ENCODE measurements around the gene NTHL1.

Gene NTHL1

GRCh38 chr16:2083876-2084780 is 36.5 kb upstream of the NTHL1 start:
- DNase-seq, result no peak

- DNase-seq, result no peak
Measured at GRCh38 chr16:2083409-2083808, 35.8 kb upstream of the NTHL1 start.

- DNase-seq, result no peak
Measured at GRCh38 chr16:2082983-2083364, 35.3 kb upstream of the NTHL1 start.

GRCh38 chr16:2082171-2082982 is 34.7 kb upstream of the NTHL1 start:
- no peak for DNase-seq

- no peak for DNase-seq
Measured at GRCh38 chr16:2081201-2082084, 33.8 kb upstream of the NTHL1 start.

GRCh38 chr16:2079991-2080390 is 32.4 kb upstream of the NTHL1 start:
- no peak for DNase-seq

GRCh38 chr16:2079311-2079800 is 31.7 kb upstream of the NTHL1 start:
- no peak for DNase-seq

GRCh38 chr16:2078691-2079090 is 31.1 kb upstream of the NTHL1 start:
- no peak for DNase-seq

GRCh38 chr16:2078096-2078495 is 30.5 kb upstream of the NTHL1 start:
- no peak for DNase-seq

GRCh38 chr16:2077696-2078095 is 30.1 kb upstream of the NTHL1 start:
- DNase-seq, result no peak

GRCh38 chr16:2077016-2077415 is 29.4 kb upstream of the NTHL1 start:
- no peak for DNase-seq

GRCh38 chr16:2076072-2076865 is 28.6 kb upstream of the NTHL1 start:
- DNase-seq, result no peak

GRCh38 chr16:2075631-2076030 is 28.0 kb upstream of the NTHL1 start:
- no peak for DNase-seq

- DNase-seq, result no peak
Measured at GRCh38 chr16:2074071-2074470, 26.4 kb upstream of the NTHL1 start.

GRCh38 chr16:2072926-2073325 is 25.3 kb upstream of the NTHL1 start:
- no peak for DNase-seq

GRCh38 chr16:2071454-2072202 is 24.0 kb upstream of the NTHL1 start:
- no peak for DNase-seq

- DNase-seq, result no peak
Measured at GRCh38 chr16:2070576-2071453, 23.2 kb upstream of the NTHL1 start.

GRCh38 chr16:2066139-2066538 is 18.5 kb upstream of the NTHL1 start:
- DNase-seq, result no peak

GRCh38 chr16:2064368-2064945 is 16.8 kb upstream of the NTHL1 start:
- DNase-seq, result no peak

- DNase-seq, result no peak
Measured at GRCh38 chr16:2063861-2064260, 16.2 kb upstream of the NTHL1 start.

Data from COR-L47 (cell line).